ENCODE measurements around the gene PTPRU.
"Not testable (repeated sequence)": the region's sequence is repeated elsewhere in the genome, so short reads cannot be mapped to it uniquely, and the experiment has no call there.

The PTPRU gene

GRCh38 chr1:29297450-29297849 lies 61.1 kb downstream of the PTPRU start:
- DNase-seq: no peak

- no peak for DNase-seq
Observed at GRCh38 chr1:29298246-29298645, 61.9 kb downstream of the PTPRU start.

DNA sequence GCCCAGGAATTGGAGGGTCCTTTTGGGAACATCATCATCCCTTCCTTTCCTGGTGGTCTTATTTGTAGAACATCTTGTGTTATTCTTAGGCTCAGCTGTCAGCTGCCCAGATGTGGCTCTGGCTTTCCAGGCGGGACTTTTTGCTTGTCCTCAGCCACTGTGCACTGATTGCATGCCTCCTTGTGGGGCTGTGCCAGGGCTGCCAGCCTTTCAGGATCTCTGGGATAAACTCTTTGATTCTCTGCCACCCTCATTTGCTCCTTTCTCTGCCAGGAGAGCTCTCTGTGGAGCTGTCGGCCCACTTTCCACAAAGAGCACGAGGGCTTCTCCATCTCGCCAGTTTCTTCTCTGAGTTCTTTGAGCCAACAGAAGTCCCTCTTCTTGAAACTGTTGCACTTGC lies 63.1 kb downstream of the PTPRU start:
- no peak for DNase-seq

DNA sequence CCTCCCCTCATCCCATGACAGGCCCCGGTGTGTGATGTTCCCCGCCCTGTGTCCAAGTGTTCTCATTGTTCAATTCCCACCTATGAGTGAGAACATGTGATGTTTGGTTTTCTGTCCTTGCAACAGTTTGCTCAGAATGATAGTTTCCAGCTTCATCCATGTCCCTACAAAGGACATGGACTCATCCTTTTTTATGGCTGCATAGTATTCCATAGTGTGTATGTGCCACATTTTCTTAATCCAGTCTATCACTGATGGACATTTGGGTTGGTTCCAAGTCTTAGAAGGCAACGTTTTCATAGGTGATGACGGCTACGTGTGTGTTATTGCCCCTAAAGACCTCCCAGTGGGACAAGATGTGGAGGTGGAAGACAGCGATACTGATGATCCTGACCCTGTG lies 65.4 kb downstream of the PTPRU start:
- not testable (repeated sequence) for DNase-seq

DNA sequence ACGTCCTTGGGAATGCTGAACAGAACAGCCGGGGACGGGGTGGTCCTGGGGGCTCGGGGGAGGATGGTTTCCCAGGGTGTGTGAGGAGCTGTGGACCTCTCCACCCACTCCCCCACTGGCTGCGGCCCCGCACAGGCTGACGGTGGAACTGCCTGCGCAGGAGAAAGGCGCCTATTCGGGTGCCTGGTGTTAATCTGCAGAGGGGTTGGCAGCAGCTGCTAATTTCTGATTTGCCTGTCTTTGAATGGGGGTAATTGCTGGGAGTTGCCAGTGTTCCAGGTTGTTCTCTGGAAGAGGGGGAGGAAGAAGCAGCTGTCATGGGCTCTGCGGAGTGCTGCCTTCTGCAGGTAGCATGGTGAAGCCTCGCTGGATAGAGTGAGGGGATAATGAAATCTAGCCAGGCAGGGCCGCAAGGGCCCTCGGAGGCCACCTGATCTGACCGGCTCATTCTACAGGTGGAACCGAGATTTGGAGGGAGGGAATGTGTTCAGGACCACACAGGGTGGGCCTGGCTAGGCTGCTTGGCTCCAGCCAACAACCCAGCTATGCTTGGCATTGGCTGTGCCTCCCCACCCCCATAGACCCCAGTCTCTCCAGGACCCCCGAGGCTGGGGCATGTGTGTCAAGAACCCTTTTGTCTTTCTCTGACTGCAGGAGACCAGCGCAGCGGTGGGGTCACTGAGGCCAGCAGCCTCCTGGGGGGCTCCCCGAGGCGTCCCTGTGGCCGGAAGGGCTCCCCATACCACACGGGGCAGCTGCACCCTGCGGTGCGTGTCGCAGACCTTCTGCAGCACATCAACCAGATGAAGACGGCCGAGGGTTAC lies 67.1 kb downstream of the PTPRU start:
- DNase-seq: no peak

GRCh38 chr1:29304025-29304684 lies 67.8 kb downstream of the PTPRU start:
- no peak for DNase-seq

GRCh38 chr1:29305943-29306342 lies 69.6 kb downstream of the PTPRU start:
- DNase-seq: no peak

DNA sequence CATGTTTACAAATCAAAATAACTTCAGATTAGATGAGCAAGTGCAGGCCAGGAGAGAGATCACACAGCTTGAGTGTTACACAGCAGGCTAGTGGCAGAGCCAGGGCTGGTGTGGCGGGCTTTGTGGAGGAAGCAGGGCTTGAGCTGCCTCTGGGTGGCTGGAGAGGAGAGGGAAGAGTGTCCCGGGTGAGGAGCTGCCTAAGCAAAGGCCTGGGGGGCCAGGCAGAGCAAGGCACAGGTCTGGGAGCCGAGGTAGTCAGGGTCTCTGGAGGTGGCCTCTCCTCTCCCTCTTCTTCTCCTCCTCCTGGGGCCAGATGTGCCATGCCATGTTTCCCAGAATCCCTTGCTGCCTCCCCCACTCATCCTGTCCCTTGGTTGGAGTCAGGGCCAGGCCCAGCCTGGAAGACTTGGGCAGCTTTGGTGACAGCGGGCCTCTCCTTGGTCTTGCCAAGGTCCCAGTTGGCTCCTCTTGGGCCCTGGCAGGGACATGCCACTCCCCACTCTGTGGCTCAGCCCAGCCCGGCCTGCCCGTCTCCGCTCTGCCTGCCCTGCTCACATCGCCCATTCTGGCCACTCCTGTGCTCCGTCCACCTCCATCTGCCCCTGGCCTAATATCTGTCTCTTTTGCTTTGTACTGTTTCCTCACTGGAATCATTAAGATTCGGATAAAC lies 70.3 kb downstream of the PTPRU start:
- DNase-seq: no peak

- no peak for DNase-seq
Observed at GRCh38 chr1:29309075-29309474, 72.8 kb downstream of the PTPRU start.

DNA sequence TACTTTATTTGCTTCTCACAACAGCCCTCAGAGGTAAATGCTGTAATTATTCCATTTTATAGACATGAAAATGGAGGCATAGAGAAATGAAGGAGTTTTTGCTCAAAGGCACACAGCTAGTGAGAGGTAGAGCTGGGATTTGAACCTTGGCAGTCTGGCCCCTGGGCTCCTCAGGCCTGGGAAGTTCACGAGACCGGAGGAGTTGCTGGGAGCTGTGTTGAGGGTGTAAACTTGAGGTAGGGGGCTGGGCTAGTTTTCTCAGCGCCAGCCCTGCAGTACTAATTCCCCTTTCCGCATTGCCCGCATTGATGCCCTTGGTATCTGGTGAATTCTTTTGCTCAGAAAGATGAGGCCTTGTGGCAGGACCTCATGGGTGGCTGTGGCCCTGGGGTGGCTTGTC lies 73.3 kb downstream of the PTPRU start:
- DNase-seq: no peak

- DNase-seq: no peak
Observed at GRCh38 chr1:29310616-29311180, 74.4 kb downstream of the PTPRU start.

DNA sequence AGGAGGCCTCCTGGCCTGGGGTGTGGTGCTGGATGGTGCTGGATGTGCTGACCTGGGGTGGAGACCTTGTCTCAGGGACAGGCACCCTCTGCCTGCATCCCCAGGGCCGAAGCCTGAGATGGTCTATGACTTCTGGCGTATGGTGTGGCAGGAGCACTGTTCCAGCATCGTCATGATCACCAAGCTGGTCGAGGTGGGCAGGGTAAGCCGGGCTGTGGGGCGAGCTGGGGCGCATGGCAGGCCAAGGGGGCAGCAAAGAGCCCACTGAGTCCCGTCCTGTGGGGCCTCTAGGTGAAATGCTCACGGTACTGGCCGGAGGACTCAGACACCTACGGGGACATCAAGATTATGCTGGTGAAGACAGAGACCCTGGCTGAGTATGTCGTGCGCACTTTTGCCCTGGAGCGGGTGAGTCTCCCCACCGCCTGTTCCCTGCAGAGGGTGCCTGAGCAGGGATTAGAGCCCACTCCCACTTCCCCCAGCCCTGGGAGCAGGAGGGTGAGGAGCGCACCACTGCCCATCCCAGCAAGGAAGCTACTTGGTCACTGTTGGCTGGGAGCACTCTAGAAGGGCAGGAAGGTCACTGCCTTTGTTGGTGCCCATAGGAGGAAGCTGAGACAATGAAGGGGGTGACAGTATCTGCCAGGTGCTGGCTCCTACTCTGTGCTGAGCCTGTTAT lies 75.2 kb downstream of the PTPRU start:
- no peak for DNase-seq

- no peak for DNase-seq
Observed at GRCh38 chr1:29312469-29313461, 76.4 kb downstream of the PTPRU start.

DNA sequence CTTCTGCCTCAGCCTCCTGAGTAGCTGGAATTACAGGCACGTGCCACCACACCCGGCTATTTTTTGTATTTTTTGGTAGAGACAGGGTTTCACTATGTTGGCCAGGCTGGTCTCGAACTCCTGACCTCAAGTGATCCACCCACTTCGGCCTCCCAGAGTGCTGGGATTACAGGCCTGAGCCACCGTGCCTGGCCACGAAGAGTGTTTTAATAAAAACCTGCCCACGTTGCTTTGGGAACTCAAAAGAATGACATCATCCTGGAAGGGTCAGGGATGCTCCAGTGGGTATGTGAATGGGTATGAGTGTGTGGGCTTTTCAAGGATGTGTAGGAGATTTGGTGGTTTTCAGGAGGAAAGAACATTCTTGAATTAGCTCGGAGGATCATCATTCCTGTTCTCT lies 78.4 kb downstream of the PTPRU start:
- not testable (repeated sequence) for DNase-seq

GRCh38 chr1:29315262-29315661 lies 78.9 kb downstream of the PTPRU start:
- no peak for DNase-seq

GRCh38 chr1:29315876-29316275 lies 79.6 kb downstream of the PTPRU start:
- DNase-seq: no peak

- DNase-seq: no peak
Observed at GRCh38 chr1:29317063-29317915, 81.0 kb downstream of the PTPRU start.

DNA sequence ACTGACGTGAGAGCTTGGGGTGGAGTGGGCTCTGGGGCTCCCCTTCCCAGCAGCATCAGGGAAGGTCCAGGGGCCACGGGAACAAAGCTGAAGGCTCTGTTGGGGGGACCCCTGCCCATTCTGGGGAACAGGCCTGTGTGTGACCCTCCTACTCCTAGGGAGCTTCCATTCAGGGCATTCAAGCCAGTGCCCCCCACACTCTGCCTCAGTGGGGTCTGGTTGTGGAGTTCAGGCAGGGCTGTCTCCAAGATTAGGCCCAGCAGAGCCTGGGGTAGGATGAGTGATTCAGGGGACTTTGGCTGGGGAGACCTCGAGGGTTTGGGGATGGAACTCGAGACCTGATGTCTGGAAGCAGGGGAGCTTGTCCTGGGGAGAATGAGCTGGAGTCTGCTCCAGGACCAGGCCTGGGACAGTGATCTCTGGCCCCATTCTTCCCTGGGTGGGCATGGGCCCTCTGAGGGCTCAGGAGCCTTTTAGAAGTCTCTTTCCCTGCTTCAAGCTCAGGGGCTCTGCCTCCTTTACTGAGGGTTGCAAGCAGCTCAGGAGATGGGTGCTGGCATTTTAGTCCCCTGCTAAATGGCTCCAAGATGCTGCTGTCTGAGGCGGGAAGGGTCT lies 81.7 kb downstream of the PTPRU start:
- DNase-seq: no peak

DNA sequence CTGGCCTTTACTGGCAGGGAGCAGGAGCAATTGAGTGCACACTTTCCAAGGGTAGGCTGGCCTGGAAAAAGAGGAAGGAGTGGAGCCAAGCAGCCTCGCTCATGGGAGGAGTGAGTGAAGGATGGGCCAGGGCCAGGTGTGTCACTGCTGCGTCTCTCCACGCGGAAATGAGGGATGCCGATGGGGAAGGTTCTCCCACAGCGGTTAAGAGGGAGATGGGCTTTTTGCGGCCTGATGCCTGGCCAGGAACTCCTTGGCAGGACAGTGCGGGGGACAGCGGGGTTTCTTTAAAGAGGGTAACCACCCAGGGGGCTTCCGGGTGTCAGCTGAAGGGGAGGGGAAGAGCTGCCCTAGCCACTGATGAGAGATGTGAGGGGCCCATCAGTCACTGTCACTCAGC lies 82.4 kb downstream of the PTPRU start:
- DNase-seq: no peak

All from left hindlimb (tissue), 1 donor.